ENCODE results near the gene AIG1.
A peak's percentile ranks its signal among the peaks of the same experiment; 100 is the strongest.

DNA sequence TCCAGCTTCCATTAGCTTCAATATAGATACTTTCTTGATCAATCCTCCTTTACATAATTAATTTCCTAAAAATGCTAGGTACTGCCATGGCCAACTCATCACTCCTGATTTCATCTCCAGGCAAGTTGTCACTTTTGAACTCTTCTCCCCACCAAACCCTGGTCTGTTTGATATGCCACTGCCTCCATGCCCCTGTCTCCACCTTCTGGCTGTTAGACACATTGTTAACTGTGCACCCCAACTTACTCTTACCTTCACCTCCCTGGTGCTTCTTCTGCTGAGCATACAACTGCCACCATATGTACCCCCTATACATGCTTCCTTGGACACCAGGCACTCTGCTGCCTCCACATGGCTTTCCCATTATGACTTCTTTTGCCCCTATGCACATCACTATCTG is 21.9 kb upstream of the AIG1 start:
- TF ChIP-seq, protein P1, sequence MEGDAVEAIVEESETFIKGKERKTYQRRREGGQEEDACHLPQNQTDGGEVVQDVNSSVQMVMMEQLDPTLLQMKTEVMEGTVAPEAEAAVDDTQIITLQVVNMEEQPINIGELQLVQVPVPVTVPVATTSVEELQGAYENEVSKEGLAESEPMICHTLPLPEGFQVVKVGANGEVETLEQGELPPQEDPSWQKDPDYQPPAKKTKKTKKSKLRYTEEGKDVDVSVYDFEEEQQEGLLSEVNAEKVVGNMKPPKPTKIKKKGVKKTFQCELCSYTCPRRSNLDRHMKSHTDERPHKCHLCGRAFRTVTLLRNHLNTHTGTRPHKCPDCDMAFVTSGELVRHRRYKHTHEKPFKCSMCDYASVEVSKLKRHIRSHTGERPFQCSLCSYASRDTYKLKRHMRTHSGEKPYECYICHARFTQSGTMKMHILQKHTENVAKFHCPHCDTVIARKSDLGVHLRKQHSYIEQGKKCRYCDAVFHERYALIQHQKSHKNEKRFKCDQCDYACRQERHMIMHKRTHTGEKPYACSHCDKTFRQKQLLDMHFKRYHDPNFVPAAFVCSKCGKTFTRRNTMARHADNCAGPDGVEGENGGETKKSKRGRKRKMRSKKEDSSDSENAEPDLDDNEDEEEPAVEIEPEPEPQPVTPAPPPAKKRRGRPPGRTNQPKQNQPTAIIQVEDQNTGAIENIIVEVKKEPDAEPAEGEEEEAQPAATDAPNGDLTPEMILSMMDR (conservative IDR thresholded peaks at IDR 0.05 in 1 of 2, IDR thresholded peaks at IDR 0.05 in 1 of 2; ENCODE audit: low read depth in 1 of 2, low read length in 2 of 2): peak in 1 of 2 donors; percentile 7
- TF ChIP-seq EZH2 (IDR thresholded peaks at IDR 0.05; ENCODE audit: low read length, missing control alignments): no peak
